Posterior vena cava (tissue), 2 donors: ENCODE measurements around the gene MYCBPAP. TPM values are rescaled to one million over a fixed set of nuclear protein-coding genes. Genes with fewer than 3 reads are reported as not detected.
A peak's percentile ranks its signal among the peaks of the same experiment; 100 is the strongest.
"Not testable (repeated sequence)": the region's sequence is repeated elsewhere in the genome, so short reads cannot be mapped to it uniquely, and the experiment has no call there.

Experiments used
- DNase-seq: peaks from one replicate; pipeline ENCODE4 v3.0.0-alpha.2; 2020; ENCODE audit warnings: low spot score
- intact Hi-C, 2 donors: fragments of 100-400 bp; cut with DNase I; formaldehyde crosslinking; loops; one replicate each; pipeline versions ENCODE4 v1.14.1 to v1.14.2; 2022 to 2023
- total RNA-seq, 2 donors: library from RNA; stranded (reverse); fragmentation: NEBNext Ultra II Directional; extraction: Animal tissue kit (Norgen Biotek cat#: 25700); gene quantifications; one replicate each; pipeline ENCODE4 v1.2.1, GENCODE V29; 2021
- donor health status: DM: yes; HTN: yes; CAD: no.
- donor health status: DM: yes; HTN: yes; CAD: no.

MYCBPAP gene
- total RNA-seq, 2 donors from 2014 or later, result 0.29 to 0.69 TPM

- intact Hi-C loops, result no loop called here
Observed at GRCh38 chr17:50470426-50470825, 37.8 kb upstream of the MYCBPAP start.

GRCh38 chr17:50471009-50471905 is 37.0 kb upstream of the MYCBPAP start:
- intact Hi-C loops, result no loop called here
- DNase-seq, result peak; percentile 76

More at GRCh38 chr17:50470426-50470825, 37.8 kb upstream of the MYCBPAP start:
- DNase-seq, result peak; percentile 45

- intact Hi-C loops, result no loop called here
- peak; percentile 54 for DNase-seq
Observed at GRCh38 chr17:50472286-50472685, 36.0 kb upstream of the MYCBPAP start.

GRCh38 chr17:50472761-50473161 is 35.5 kb upstream of the MYCBPAP start:
- DNase-seq, result peak; percentile 38
- intact Hi-C loops, result not testable (repeated sequence)

- intact Hi-C loops, result no loop called here
- peak; percentile 54 for DNase-seq
Observed at GRCh38 chr17:50473901-50474300, 34.3 kb upstream of the MYCBPAP start.

GRCh38 chr17:50474523-50474922 is 33.7 kb upstream of the MYCBPAP start:
- DNase-seq, result peak; percentile 51
- intact Hi-C loops, result no loop called here

GRCh38 chr17:50475362-50475761 is 32.9 kb upstream of the MYCBPAP start:
- intact Hi-C loops, result no loop called here
- DNase-seq, result peak; percentile 43

- peak; percentile 13 for DNase-seq
- intact Hi-C loops, result not testable (repeated sequence)
Observed at GRCh38 chr17:50475775-50476544, 32.3 kb upstream of the MYCBPAP start.

GRCh38 chr17:50476545-50477315 is 31.5 kb upstream of the MYCBPAP start:
- intact Hi-C loops, result no loop called here
- peak; percentile 44 for DNase-seq

- peak; percentile 68 for DNase-seq
- intact Hi-C loops, result no loop called here
Observed at GRCh38 chr17:50477976-50478375, 30.3 kb upstream of the MYCBPAP start.

GRCh38 chr17:50478391-50479381 is 29.6 kb upstream of the MYCBPAP start, which contains the start of gene RSAD1:
Gene RSAD1 (plus strand): TSS chr17:50478860. CDS start chr17:50478885, 25 bp downstream.
- peak; percentile 95 for DNase-seq
- intact Hi-C loops, result no loop called here

- DNase-seq, result peak; percentile 93
- intact Hi-C loops, result loop anchor here in 1 of 2 donors (5.0 kb wide), 1 partner anchor 68 kb away; the partner anchor contains the start of gene SPATA20
Observed at GRCh38 chr17:50479522-50480141, 28.6 kb upstream of the MYCBPAP start.

- intact Hi-C loops, result loop anchor here in 1 of 2 donors (5.0 kb wide), 1 partner anchor 67 kb away; the partner anchor contains the start of gene SPATA20
- DNase-seq, result no peak
Observed at GRCh38 chr17:50480142-50480764, 28.0 kb upstream of the MYCBPAP start.

- DNase-seq, result no peak
- intact Hi-C loops, result loop anchor here in 1 of 2 donors (5.0 kb wide), 1 partner anchor 66 kb away; the partner anchor contains the start of gene SPATA20
Observed at GRCh38 chr17:50480854-50481490, 27.3 kb upstream of the MYCBPAP start.

- intact Hi-C loops, result loop anchor here in 1 of 2 donors (5.0 kb wide), 1 partner anchor 66 kb away; the partner anchor contains the start of gene SPATA20
- DNase-seq, result no peak
Observed at GRCh38 chr17:50481648-50482047, 26.6 kb upstream of the MYCBPAP start.

- intact Hi-C loops, result loop anchor here in 1 of 2 donors (5.0 kb wide), 1 partner anchor 65 kb away; the partner anchor contains the start of gene SPATA20
- peak; percentile 79 for DNase-seq
Observed at GRCh38 chr17:50482110-50482509, 26.1 kb upstream of the MYCBPAP start.
